ENCODE results near the gene SMARCB1. TPM values are rescaled to one million over a fixed set of nuclear protein-coding genes. Genes with fewer than 3 reads are reported as not detected.

Gene SMARCB1
- total RNA-seq, 1 experiment from 2014 or later, result 172 TPM

GRCh38 chr22:23878219-23878618 is 91.5 kb downstream of the SMARCB1 start:
- intact Hi-C loops (cut with micrococcal nuclease; ENCODE audit: unreplicated experiment), result no loop called here
- TF ChIP-seq CTCF (conservative IDR thresholded peaks at IDR 0.05; ENCODE audit: low read depth, low read length), result no peak
- TF ChIP-seq EZH2 (IDR thresholded peaks at IDR 0.05; ENCODE audit: borderline replicate concordance, low read depth, low read length, poor library complexity, severe bottlenecking), result no peak
- BruUV-seq (replicated peaks), result no TSS peak
- CTCF ChIA-PET, result no interaction called here
- Histone ChIP-seq H3K4me3 (ENCODE audit: low read depth, low read length, poor library complexity, severe bottlenecking) (no peak overlapping the region), H3K36me3 (ENCODE audit: insufficient read depth, low read length, poor library complexity, severe bottlenecking) (no peaks in the 10 kb centered on the region), H3K4me1 (ENCODE audit: insufficient read depth, low read length, poor library complexity, severe bottlenecking) (no peaks in the 10 kb centered on the region), H3K27me3 (replicated peaks; ENCODE audit: insufficient read depth, low read depth, low read length, poor library complexity) (no peaks in the 10 kb centered on the region), H3K27ac (ENCODE audit: low read depth, low read length, poor library complexity, severe bottlenecking) (no peak overlapping the region), H3K9me3 (ENCODE audit: low read depth, low read length, poor library complexity, severe bottlenecking) (no peaks in the 10 kb centered on the region)
- POLR2A ChIA-PET (ENCODE audit: low non-redundant PET), result no interaction called here
- no peak for DNase-seq (ENCODE audit: low spot score)

- DNase-seq (ENCODE audit: low spot score), result no peak
- Histone ChIP-seq H3K9me3 (ENCODE audit: low read depth, low read length, poor library complexity, severe bottlenecking) (no peaks in the 10 kb centered on the region), H3K4me1 (ENCODE audit: insufficient read depth, low read length, poor library complexity, severe bottlenecking) (no peaks in the 10 kb centered on the region), H3K4me3 (ENCODE audit: low read depth, low read length, poor library complexity, severe bottlenecking) (no peak overlapping the region), H3K27ac (ENCODE audit: low read depth, low read length, poor library complexity, severe bottlenecking) (no peak overlapping the region), H3K27me3 (replicated peaks; ENCODE audit: insufficient read depth, low read depth, low read length, poor library complexity) (no peaks in the 10 kb centered on the region), H3K36me3 (ENCODE audit: insufficient read depth, low read length, poor library complexity, severe bottlenecking) (no peaks in the 10 kb centered on the region)
- ChIA-PET CTCF (no interaction called here), POLR2A (ENCODE audit: low non-redundant PET) (no interaction called here)
- intact Hi-C loops (cut with micrococcal nuclease; ENCODE audit: unreplicated experiment), result no loop called here
- no TSS peak for BruUV-seq (replicated peaks)
- no peak for TF ChIP-seq EZH2 (IDR thresholded peaks at IDR 0.05; ENCODE audit: borderline replicate concordance, low read depth, low read length, poor library complexity, severe bottlenecking)
- TF ChIP-seq CTCF (conservative IDR thresholded peaks at IDR 0.05; ENCODE audit: low read depth, low read length), result no peak
These were observed 95.6 kb downstream of the SMARCB1 start for GRCh38 chr22:23882370-23882769.

- Histone ChIP-seq H3K27me3 (replicated peaks; ENCODE audit: insufficient read depth, low read depth, low read length, poor library complexity) (no peaks in the 10 kb centered on the region), H3K27ac (ENCODE audit: low read depth, low read length, poor library complexity, severe bottlenecking) (no peak overlapping the region), H3K9me3 (ENCODE audit: low read depth, low read length, poor library complexity, severe bottlenecking) (no peaks in the 10 kb centered on the region), H3K4me3 (ENCODE audit: low read depth, low read length, poor library complexity, severe bottlenecking) (no peak overlapping the region), H3K4me1 (ENCODE audit: insufficient read depth, low read length, poor library complexity, severe bottlenecking) (no peaks in the 10 kb centered on the region), H3K36me3 (ENCODE audit: insufficient read depth, low read length, poor library complexity, severe bottlenecking) (no peaks in the 10 kb centered on the region)
- intact Hi-C loops (cut with micrococcal nuclease; ENCODE audit: unreplicated experiment), result no loop called here
- CTCF ChIA-PET, result no interaction called here
- TF ChIP-seq CTCF (conservative IDR thresholded peaks at IDR 0.05; ENCODE audit: low read depth, low read length) (no peak), EZH2 (IDR thresholded peaks at IDR 0.05; ENCODE audit: borderline replicate concordance, low read depth, low read length, poor library complexity, severe bottlenecking) (no peak)
- POLR2A ChIA-PET (ENCODE audit: low non-redundant PET), result no interaction called here
- DNase-seq (ENCODE audit: low spot score), result no peak
- BruUV-seq (replicated peaks), result no TSS peak
These were observed 96.9 kb downstream of the SMARCB1 start for GRCh38 chr22:23883658-23884057.
